Diencephalon (tissue), 1 donor: ENCODE measurements around the gene CDR2L. TPM values are rescaled to one million over a fixed set of nuclear protein-coding genes. Genes with fewer than 3 reads are reported as not detected.

Experiments used
- small RNA-seq: library from RNA; depleted of rRNA; stranded (forward); fragments of <200 nt; gene quantifications from one replicate; pipeline ENCODE3, GENCODE V24; 2014
- total RNA-seq: library from RNA; depleted of rRNA; stranded (reverse); fragments of >200 nt; gene quantifications from one replicate; pipeline ENCODE4 v1.2.3, GENCODE V29; 2014

Gene CDR2L
- total RNA-seq: 7.2 TPM

DNA sequence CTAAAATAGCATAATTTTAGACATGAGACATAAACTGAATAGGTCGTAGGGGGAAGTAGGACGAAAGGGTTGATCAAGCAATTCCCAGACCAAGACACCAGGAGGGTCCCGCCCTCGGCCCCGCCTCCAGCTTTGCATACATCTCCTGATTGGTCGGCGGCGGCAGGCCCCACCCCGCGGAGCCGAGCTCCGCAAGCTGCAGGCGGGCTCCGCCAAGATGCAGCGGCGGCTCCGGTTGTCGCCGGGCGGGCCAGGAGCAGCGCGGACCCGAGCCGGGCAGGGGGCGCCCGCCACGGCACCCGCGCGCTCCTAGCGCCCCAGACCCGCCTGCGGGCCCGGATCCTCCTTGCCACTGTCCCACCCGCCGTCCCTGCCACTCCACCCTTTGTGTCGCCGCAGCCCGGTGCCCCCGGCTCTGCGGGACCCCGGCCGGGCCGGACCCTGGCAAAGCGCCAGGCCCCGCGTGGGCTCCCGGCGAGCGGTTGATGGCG lies at the start of gene CDR2L:
TSS of gene CDR2L (plus strand) at position 215 of the 491 bp plus-strand sequence. CDS start 412 bp downstream, outside the sequence.

DNA sequence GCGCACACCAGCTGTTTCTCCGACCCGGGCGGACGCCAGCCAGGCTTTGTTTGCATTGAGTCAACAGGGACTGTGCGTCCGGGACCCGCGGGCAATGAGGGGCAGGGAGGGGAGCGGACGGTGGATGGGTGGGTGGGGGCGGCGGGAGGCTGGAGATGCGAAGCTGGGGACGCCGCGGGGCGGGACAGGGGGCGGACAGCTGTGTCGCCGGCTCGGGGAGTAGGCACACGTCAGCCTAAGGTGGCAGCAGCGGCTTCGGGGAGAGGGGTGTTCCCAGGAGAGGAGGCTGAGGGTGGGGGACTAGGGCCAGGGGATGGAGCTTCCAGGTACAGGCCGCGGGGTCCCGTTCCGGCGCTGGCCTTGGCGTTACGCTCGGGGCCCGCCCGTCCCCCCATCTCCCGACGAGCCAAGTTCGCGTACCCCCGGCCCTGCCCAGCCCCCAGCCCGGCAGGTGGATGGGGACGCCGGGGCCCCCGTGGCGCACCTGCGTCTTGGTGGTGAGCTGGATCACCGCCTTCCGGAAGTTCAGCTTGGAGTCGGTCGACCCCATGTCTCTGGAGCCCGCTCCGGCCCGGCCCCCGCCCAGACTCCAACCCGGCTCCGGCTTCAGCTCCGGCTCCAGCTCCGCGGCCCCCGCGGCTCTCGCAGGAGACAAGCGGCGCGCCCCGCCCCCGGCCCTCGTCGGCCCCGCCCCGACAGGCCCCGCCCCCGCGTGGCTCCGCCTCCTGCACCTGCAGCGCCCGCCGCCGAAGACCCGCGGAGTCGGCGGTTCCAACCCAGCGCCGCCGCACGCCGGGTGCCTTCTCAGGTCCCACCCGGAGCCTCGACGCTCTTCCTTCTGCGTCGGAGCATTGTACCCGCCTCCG lies 15.1 kb upstream of the CDR2L start, which contains the start of gene HID1:
TSS of gene HID1 (minus strand) at position 653 of the 866 bp plus-strand sequence. CDS start at position 550, 103 bp downstream.

DNA sequence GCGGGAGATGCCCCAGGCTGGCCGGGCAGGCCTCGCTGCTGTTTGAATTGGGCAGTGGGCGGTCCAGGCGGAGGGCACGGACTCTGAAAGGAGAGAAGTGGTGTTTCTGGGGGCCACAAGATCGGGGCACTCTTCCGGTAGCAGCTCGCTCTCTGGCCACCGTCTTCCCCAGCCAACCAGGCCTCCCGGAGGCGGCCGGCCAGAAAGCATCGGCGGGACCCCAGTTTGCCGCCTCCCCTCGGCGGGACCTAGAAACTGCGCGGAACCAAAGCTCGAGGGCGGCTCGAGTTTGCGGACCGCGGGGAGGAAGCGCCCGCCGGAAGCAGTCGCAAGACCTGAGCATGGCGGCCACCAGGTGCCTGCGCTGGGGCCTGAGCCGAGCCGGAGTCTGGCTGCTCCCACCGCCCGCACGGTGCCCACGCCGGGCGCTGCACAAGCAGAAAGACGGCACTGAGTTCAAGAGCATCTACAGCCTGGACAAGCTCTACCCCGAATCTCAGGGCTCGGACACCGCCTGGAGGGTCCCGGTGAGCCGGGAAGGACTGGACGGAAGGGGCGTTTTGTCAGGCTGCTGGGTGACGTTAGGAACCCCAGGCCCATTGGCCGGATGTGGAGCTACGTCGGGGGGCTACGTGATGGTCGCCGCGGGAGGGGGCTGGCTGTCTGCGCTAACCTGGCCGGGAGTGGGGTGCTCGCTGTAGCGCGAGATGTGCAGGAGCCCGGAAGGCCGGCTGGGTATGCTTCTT lies 25.1 kb downstream of the CDR2L start, which contains the start of gene MRPL58:
TSS of gene MRPL58 (plus strand) at position 325 of the 746 bp plus-strand sequence. CDS start at position 342, 17 bp downstream.

DNA sequence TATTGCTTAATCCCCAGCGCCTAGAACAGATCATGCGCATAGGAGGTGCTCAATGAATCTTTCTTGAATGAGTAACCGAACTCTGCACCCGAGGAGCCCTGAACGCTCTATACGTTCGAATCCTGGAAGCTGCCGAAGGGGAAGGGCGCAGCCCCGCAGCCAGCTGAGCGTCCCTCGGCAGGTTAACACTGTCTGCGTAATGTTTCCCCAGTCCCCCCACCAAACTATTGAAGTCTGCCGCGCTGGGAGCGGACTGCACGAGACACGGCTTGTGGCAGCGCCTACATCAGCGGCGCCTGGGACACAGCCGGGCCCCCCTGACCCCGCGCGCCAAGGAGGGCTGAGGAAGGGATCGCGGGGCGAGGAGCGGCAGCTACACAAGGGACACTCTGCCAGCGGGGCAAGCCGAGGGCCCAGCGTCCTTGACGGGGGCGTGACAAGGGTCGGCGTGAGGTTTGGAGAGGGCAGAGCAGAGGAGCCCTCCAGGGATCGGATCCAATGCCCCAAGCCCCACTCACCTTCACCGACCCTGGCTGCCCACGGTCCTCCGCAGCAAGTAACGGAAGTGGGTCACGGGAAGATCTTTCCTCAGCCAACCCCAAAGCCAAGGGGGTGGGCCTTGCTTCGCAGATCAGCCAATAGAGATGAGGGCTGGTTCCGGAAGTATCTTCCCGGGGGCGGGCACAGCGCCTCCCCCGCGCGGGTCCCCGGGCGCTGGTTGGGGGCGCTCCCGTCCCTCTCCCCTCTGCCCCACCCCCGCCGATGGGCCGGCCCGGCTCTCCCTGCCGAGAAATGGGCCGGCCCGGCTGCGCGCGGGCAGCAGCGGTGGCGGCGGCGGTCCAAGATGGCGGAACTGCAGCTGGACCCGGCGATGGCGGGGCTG lies 59.2 kb downstream of the CDR2L start, which contains the start of the genes ATP5PD and KCTD2:
TSS of gene ATP5PD (minus strand) at position 563 of the 883 bp plus-strand sequence. CDS start 4,319 bp downstream, outside the sequence.
TSS of gene KCTD2 (plus strand) at position 819 of the 883 bp plus-strand sequence. CDS start at position 845, 26 bp downstream.

Small RNA genes lying within 50 kb of the gene (small RNA-seq; reads per million reads assigned to genes)
- not detected for gene RN7SL573P
- not detected for gene RNU6-362P

Other genes starting within 250 kb of the CDR2L start
- gene NHERF1, start 239.0 kb upstream of the CDR2L start, total RNA-seq: 12.5 TPM
- gene NAT9, start 211.3 kb upstream of the CDR2L start, total RNA-seq: 20.5 TPM
- 1.2 TPM for gene GRIN2C, start 127.7 kb upstream of the CDR2L start, total RNA-seq
- 5.5 TPM for gene FDXR, start 114.6 kb upstream of the CDR2L start, total RNA-seq
- 5.5 TPM for gene FADS6, start 94.0 kb upstream of the CDR2L start, total RNA-seq
- 0.46 TPM for gene USH1G, start 64.4 kb upstream of the CDR2L start, total RNA-seq
- gene OTOP2, start 63.4 kb upstream of the CDR2L start, total RNA-seq: not detected
- not detected for gene OTOP3, start 51.7 kb upstream of the CDR2L start, total RNA-seq
- gene HID1, start 14.9 kb upstream of the CDR2L start, total RNA-seq: 25.1 TPM
- gene MRPL58, start 25.0 kb downstream of the CDR2L start, total RNA-seq: 13.4 TPM
- 146 TPM for gene ATP5PD, start 59.3 kb downstream of the CDR2L start, total RNA-seq
- gene KCTD2, start 59.6 kb downstream of the CDR2L start, total RNA-seq: 51.2 TPM
- 2.1 TPM for gene SLC16A5, start 100.3 kb downstream of the CDR2L start, total RNA-seq
- gene ARMC7, start 122.3 kb downstream of the CDR2L start, total RNA-seq: 3.0 TPM
- 32.3 TPM for gene NT5C, start 144.1 kb downstream of the CDR2L start, total RNA-seq
- gene JPT1, start 166.9 kb downstream of the CDR2L start, total RNA-seq: 563 TPM
- gene SUMO2, start 195.3 kb downstream of the CDR2L start, total RNA-seq: 146 TPM
- gene NUP85, start 218.0 kb downstream of the CDR2L start, total RNA-seq: 23.1 TPM